ENCODE results near the gene CHTF8.

DNA sequence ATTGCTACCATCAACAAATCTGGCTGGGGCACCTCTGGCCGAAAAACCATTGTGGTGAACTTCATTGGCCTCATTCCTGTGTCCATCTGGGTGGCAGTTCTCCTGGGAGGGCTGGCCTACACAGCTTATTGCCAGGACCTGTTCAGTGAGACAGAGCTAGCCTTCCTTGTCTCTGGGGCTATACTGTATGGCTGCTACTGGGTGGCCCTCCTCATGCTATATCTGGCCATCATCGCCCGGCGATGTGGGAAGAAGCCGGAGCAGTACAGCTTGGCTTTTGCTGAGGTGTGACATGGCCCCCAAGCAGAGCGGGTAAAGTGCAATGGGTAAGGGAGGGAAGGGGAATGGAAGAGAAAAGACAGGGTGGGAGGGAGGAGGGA, 17.4 kb downstream of the CHTF8 start:
- TF ChIP-seq, protein P1, sequence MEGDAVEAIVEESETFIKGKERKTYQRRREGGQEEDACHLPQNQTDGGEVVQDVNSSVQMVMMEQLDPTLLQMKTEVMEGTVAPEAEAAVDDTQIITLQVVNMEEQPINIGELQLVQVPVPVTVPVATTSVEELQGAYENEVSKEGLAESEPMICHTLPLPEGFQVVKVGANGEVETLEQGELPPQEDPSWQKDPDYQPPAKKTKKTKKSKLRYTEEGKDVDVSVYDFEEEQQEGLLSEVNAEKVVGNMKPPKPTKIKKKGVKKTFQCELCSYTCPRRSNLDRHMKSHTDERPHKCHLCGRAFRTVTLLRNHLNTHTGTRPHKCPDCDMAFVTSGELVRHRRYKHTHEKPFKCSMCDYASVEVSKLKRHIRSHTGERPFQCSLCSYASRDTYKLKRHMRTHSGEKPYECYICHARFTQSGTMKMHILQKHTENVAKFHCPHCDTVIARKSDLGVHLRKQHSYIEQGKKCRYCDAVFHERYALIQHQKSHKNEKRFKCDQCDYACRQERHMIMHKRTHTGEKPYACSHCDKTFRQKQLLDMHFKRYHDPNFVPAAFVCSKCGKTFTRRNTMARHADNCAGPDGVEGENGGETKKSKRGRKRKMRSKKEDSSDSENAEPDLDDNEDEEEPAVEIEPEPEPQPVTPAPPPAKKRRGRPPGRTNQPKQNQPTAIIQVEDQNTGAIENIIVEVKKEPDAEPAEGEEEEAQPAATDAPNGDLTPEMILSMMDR (tag by site-specific recombination; IDR thresholded peaks at IDR 0.05): no peak
- TF ChIP-seq SCRT2 (tag by site-specific recombination; IDR thresholded peaks at IDR 0.05): no peak
- no peak for TF ChIP-seq ZNF585B (tag by site-specific recombination; IDR thresholded peaks at IDR 0.05)
- TF ChIP-seq YY1 (tag by site-specific recombination; IDR thresholded peaks at IDR 0.05): no peak
- TF ChIP-seq TRIM28 (IDR thresholded peaks at IDR 0.05; ENCODE audit: borderline replicate concordance, low read length): no peak
- no peak for TF ChIP-seq ZNF548 (tag by site-specific recombination; IDR thresholded peaks at IDR 0.05)
- TF ChIP-seq ZFP37 (tag by site-specific recombination; IDR thresholded peaks at IDR 0.05): no peak
- TF ChIP-seq ZNF791 (tag by site-specific recombination; IDR thresholded peaks at IDR 0.05): no peak
- TF ChIP-seq, protein P2, sequence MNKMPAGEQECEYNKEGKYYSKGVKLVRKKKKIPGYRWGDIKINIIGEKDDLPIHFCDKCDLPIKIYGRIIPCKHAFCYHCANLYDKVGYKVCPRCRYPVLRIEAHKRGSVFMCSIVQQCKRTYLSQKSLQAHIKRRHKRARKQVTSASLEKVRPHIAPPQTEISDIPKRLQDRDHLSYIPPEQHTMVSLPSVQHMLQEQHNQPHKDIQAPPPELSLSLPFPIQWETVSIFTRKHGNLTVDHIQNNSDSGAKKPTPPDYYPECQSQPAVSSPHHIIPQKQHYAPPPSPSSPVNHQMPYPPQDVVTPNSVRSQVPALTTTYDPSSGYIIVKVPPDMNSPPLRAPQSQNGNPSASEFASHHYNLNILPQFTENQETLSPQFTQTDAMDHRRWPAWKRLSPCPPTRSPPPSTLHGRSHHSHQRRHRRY (tag by site-specific recombination; IDR thresholded peaks at IDR 0.05): no peak
- TF ChIP-seq ZNF274 (IDR thresholded peaks at IDR 0.05; ENCODE audit: low read length): no peak
- TF ChIP-seq ZNF274 (tag by site-specific recombination; IDR thresholded peaks at IDR 0.05; ENCODE audit: borderline replicate concordance): no peak
- TF ChIP-seq, protein P3, sequence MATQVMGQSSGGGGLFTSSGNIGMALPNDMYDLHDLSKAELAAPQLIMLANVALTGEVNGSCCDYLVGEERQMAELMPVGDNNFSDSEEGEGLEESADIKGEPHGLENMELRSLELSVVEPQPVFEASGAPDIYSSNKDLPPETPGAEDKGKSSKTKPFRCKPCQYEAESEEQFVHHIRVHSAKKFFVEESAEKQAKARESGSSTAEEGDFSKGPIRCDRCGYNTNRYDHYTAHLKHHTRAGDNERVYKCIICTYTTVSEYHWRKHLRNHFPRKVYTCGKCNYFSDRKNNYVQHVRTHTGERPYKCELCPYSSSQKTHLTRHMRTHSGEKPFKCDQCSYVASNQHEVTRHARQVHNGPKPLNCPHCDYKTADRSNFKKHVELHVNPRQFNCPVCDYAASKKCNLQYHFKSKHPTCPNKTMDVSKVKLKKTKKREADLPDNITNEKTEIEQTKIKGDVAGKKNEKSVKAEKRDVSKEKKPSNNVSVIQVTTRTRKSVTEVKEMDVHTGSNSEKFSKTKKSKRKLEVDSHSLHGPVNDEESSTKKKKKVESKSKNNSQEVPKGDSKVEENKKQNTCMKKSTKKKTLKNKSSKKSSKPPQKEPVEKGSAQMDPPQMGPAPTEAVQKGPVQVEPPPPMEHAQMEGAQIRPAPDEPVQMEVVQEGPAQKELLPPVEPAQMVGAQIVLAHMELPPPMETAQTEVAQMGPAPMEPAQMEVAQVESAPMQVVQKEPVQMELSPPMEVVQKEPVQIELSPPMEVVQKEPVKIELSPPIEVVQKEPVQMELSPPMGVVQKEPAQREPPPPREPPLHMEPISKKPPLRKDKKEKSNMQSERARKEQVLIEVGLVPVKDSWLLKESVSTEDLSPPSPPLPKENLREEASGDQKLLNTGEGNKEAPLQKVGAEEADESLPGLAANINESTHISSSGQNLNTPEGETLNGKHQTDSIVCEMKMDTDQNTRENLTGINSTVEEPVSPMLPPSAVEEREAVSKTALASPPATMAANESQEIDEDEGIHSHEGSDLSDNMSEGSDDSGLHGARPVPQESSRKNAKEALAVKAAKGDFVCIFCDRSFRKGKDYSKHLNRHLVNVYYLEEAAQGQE (tag by site-specific recombination; IDR thresholded peaks at IDR 0.05): no peak
- TF ChIP-seq GLIS1 (tag by site-specific recombination; IDR thresholded peaks at IDR 0.05): no peak

Data from HEK293 (cell line).